Mesendoderm (in vitro differentiated cells): ENCODE data around the gene OPN3.

Source experiments
- DNase-seq: peaks from one replicate; pipeline ENCODE4 v3.0.0; 2013
- H2AK5ac ChIP-seq: 2 replicates; pipeline ENCODE4 v1.6.1; 2013; ENCODE audit warnings: low read length, inconsistent platforms
- H2BK120ac ChIP-seq: 2 replicates; pipeline ENCODE4 v1.6.1; 2013; ENCODE audit warnings: low read depth, mild to moderate bottlenecking, low read length, moderate library complexity, mixed read lengths
- H2BK15ac ChIP-seq: replicated peaks from 2 replicates; pipeline ENCODE4 v1.6.1; 2013; ENCODE audit warnings: low read depth, mild to moderate bottlenecking, moderate library complexity
- H2BK5ac ChIP-seq: 2 replicates; pipeline ENCODE4 v1.6.1; 2013; ENCODE audit warnings: low read length, inconsistent platforms
- H3K18ac ChIP-seq: 2 replicates; pipeline ENCODE4 v1.6.1; 2013; ENCODE audit warnings: mild to moderate bottlenecking, low read length, mixed read lengths
- H3K23ac ChIP-seq: one replicate; pipeline ENCODE4 v1.6.1; 2013; ENCODE audit warnings: low read length
- H3K27ac ChIP-seq: 2 replicates; pipeline ENCODE4 v1.5.1; 2013; ENCODE audit warnings: low read depth, mild to moderate bottlenecking, inconsistent platforms, low read length, moderate library complexity
- H3K27me3 ChIP-seq: 2 replicates; pipeline ENCODE4 v1.6.1; 2013; ENCODE audit warnings: low read length, control low read depth, mild to moderate bottlenecking, inconsistent platforms; ENCODE audit not compliant: insufficient read depth, poor library complexity
- H3K36me3 ChIP-seq: 2 replicates; pipeline ENCODE4 v1.6.1; 2013; ENCODE audit warnings: low read length, inconsistent platforms; ENCODE audit not compliant: control insufficient read depth, insufficient read depth
- H3K4ac ChIP-seq: one replicate; pipeline ENCODE4 v1.6.1; 2013; ENCODE audit warnings: low read depth, mild to moderate bottlenecking, low read length, moderate library complexity
- H3K4me1 ChIP-seq: 2 replicates; pipeline ENCODE4 v1.6.1; 2013; ENCODE audit warnings: low read depth, low read length, inconsistent platforms; ENCODE audit not compliant: control insufficient read depth
- H3K4me2 ChIP-seq: 2 replicates; pipeline ENCODE4 v1.6.1; 2013; ENCODE audit warnings: low read length
- H3K4me3 ChIP-seq: 2 replicates; pipeline ENCODE4 v1.5.1; 2013; ENCODE audit warnings: mild to moderate bottlenecking, low read length
- H3K56ac ChIP-seq: one replicate; pipeline ENCODE4 v1.6.1; 2013; ENCODE audit warnings: low read length
- H3K79me1 ChIP-seq: 2 replicates; pipeline ENCODE4 v1.6.1; 2013; ENCODE audit warnings: low read length, inconsistent platforms
- H3K79me2 ChIP-seq: 2 replicates; pipeline ENCODE4 v1.6.1; 2013; ENCODE audit warnings: mild to moderate bottlenecking, low read length; ENCODE audit not compliant: control insufficient read depth, insufficient read depth
- H3K9ac ChIP-seq: 2 replicates; pipeline ENCODE4 v1.6.1; 2013; ENCODE audit warnings: low read length, inconsistent platforms
- H4K5ac ChIP-seq: one replicate; pipeline ENCODE4 v1.6.1; 2013; ENCODE audit warnings: low read length
- H4K8ac ChIP-seq: one replicate; pipeline ENCODE4 v1.6.1; 2013; ENCODE audit warnings: low read depth, mild to moderate bottlenecking, control low read depth, low read length, moderate library complexity
- WGBS: extraction: QIAGEN DNeasy Blood & Tissue Kit; methylation state at CpG from one replicate; pipeline ENCODE4 v1.1.7; 2013; ENCODE audit warnings: low lambda C conversion rate, missing lambda C conversion rate; ENCODE audit not compliant: insufficient coverage; ENCODE audit errors: extremely low coverage; 5-methylcytosine and 5-hydroxymethylcytosine counted together

Gene OPN3

DNA sequence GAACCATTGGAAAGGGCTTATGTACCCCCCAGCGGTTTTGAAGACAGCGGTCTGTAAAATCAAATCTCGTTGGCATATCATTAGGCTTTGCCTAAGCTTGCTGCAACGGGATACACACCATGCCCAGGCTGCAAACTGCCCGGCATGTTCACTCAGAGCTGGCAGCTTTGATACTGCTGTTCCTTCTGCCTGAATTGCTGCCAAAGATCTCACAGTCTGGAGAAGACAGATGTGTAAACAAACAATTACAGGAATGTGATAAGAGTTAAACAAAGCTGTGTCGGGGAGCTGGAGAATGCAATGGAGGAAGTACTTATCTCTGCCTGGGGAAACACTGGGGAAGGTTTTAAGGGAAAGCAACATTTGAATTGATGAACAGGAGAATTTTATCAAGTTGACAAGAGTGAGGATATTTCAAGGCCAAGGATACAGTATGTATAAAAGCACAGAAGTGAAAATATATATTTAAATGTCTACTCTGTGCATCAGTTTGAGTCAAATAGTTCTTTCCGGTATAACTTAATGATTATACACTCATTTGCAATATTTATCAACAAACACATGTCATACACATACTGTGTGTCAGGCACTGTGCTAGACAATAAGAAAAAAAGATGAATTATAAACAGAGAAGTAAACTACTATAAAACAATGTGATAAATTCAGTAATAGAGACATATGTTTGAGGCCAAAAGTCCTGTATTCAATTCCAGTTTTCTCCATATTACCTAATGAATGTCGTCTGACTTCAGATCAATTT is 29.9 kb downstream of the OPN3 start:
- Histone ChIP-seq H3K9ac (no peak overlapping the region), H3K27me3 (no peaks in the 10 kb centered on the region), H3K79me2 (no peaks in the 10 kb centered on the region), H3K36me3 (no peaks in the 10 kb centered on the region), H2BK15ac (no peak overlapping the region), H3K4me3 (no peak overlapping the region), H3K27ac (no peak overlapping the region), H3K79me1 (no peaks in the 10 kb centered on the region), H3K18ac (no peak overlapping the region), H3K4ac (no peak overlapping the region), H2AK5ac (no peak overlapping the region), H3K4me1 (no peaks in the 10 kb centered on the region), H2BK120ac (no peak overlapping the region), H3K4me2 (no peak overlapping the region), H4K5ac (no peak overlapping the region), H4K8ac (no peak overlapping the region), H3K23ac (no peak overlapping the region), H2BK5ac (no peak overlapping the region), H3K56ac (no peak overlapping the region)
- no CpG with 5 or more reads among the region's 8 CpGs for WGBS
- peak; percentile 78 for DNase-seq

DNA sequence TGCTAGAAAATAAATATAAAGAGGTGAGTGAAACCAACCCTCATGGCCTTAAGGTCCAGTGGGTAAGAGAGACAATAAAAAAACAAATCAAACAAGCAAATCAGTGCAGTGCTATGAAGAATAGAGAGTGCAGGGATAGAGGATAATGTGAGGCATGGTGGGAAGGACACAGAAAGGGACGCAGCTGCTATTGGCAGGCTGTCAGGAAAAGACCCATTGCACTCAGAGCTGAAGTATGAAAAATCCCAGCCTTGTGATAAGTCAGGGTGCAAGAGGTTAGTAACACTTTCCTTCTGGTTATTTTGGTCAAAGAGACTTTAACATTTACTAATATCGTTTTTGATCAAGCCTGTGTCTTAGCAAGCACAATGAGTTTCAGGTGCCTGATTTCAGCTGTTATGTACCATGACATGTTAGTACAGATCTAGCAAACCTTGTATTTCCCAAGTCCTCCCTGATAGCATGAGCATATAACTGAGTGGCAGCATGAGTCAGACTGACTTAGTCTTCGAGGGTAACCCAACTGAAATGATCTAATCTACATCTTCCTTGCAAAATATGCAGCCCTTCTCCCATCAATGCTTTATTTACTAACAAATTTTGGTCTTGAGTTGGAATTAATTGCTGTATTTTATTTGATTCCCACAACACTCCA is 31.7 kb downstream of the OPN3 start:
- Histone ChIP-seq H3K79me2 (no peaks in the 10 kb centered on the region), H3K23ac (no peak overlapping the region), H3K4me1 (no peaks in the 10 kb centered on the region)

GRCh38 chr1:241607497-241607896 is 32.7 kb downstream of the OPN3 start:
- Histone ChIP-seq H3K9ac (no peak overlapping the region), H3K4ac (no peak overlapping the region), H4K5ac (no peak overlapping the region), H2BK120ac (no peak overlapping the region), H3K23ac (no peak overlapping the region), H3K36me3 (no peaks in the 10 kb centered on the region), H3K79me2 (no peaks in the 10 kb centered on the region), H3K4me3 (no peak overlapping the region), H3K4me1 (no peaks in the 10 kb centered on the region), H3K56ac (no peak overlapping the region), H3K18ac (no peak overlapping the region), H3K79me1 (no peaks in the 10 kb centered on the region), H2BK15ac (no peak overlapping the region), H3K27me3 (no peaks in the 10 kb centered on the region), H3K4me2 (no peak overlapping the region), H2BK5ac (no peak overlapping the region), H3K27ac (no peak overlapping the region), H4K8ac (no peak overlapping the region), H2AK5ac (no peak overlapping the region)
- no peak for DNase-seq

More for the DNA sequence above, 31.7 kb downstream of the OPN3 start:
- H4K8ac ChIP-seq = no peak overlapping the region
- no peak overlapping the region for H2BK120ac ChIP-seq
- H4K5ac ChIP-seq = no peak overlapping the region
- DNase-seq = no peak
- no peak overlapping the region for H2BK5ac ChIP-seq
- H3K27ac ChIP-seq = no peak overlapping the region
- no peak overlapping the region for H3K4me3 ChIP-seq
- H3K4me2 ChIP-seq = no peak overlapping the region
- H3K79me1 ChIP-seq = no peaks in the 10 kb centered on the region
- H3K9ac ChIP-seq = no peak overlapping the region
- H3K56ac ChIP-seq = no peak overlapping the region
- WGBS = no CpG with 5 or more reads among the region's 3 CpGs
- H3K4ac ChIP-seq = no peak overlapping the region
- H3K36me3 ChIP-seq = no peaks in the 10 kb centered on the region
- no peak overlapping the region for H2BK15ac ChIP-seq
- H2AK5ac ChIP-seq = no peak overlapping the region
- no peak overlapping the region for H3K18ac ChIP-seq
- H3K27me3 ChIP-seq = no peaks in the 10 kb centered on the region

DNA sequence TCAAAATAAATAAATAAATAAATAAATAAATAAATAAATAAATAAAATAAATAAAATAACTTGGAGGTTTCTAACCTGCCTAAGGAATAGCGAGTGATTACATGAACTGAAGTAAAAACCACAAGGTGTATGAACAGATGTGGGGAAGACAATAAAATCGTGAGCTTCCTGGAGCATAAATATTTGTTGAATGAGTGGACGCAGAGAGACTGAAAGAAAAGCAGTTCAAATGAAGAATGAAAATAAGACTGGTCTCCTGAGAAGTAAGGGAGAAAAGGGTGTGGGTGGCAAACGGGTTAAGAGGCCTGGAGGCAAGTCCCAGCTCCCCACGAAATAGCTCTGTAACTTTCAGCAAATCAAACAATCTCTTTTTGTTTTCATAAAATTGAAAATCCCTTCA is 33.6 kb downstream of the OPN3 start:
- H4K5ac ChIP-seq = no peak overlapping the region
- no CpG with 5 or more reads among the region's 5 CpGs for WGBS
- no peak overlapping the region for H3K27ac ChIP-seq
- H3K36me3 ChIP-seq = no peaks in the 10 kb centered on the region
- H3K18ac ChIP-seq = no peak overlapping the region
- no peaks in the 10 kb centered on the region for H3K4me1 ChIP-seq
- no peak overlapping the region for H3K56ac ChIP-seq
- no peak overlapping the region for H2AK5ac ChIP-seq
- no peak overlapping the region for H3K4me2 ChIP-seq
- H3K79me1 ChIP-seq = no peaks in the 10 kb centered on the region
- no peak for DNase-seq
- no peak overlapping the region for H2BK15ac ChIP-seq
- H3K4me3 ChIP-seq = no peak overlapping the region
- H4K8ac ChIP-seq = no peak overlapping the region
- H2BK5ac ChIP-seq = no peak overlapping the region
- H3K4ac ChIP-seq = no peak overlapping the region
- H3K79me2 ChIP-seq = no peaks in the 10 kb centered on the region
- H2BK120ac ChIP-seq = no peak overlapping the region
- H3K9ac ChIP-seq = no peak overlapping the region
- H3K27me3 ChIP-seq = no peaks in the 10 kb centered on the region
- H3K23ac ChIP-seq = no peak overlapping the region

- H2BK120ac ChIP-seq = no peak overlapping the region
- H2BK5ac ChIP-seq = no peak overlapping the region
- DNase-seq = peak; percentile 73
- no peak overlapping the region for H3K4me2 ChIP-seq
- no peak overlapping the region for H3K23ac ChIP-seq
- no peaks in the 10 kb centered on the region for H3K79me1 ChIP-seq
- no peak overlapping the region for H2BK15ac ChIP-seq
- no peaks in the 10 kb centered on the region for H3K4me1 ChIP-seq
- no peak overlapping the region for H2AK5ac ChIP-seq
- WGBS = no CpG with 5 or more reads among the region's 9 CpGs
- H3K79me2 ChIP-seq = no peaks in the 10 kb centered on the region
- no peaks in the 10 kb centered on the region for H3K27me3 ChIP-seq
- no peak overlapping the region for H4K8ac ChIP-seq
- H3K27ac ChIP-seq = no peak overlapping the region
- H3K56ac ChIP-seq = no peak overlapping the region
- H3K36me3 ChIP-seq = no peaks in the 10 kb centered on the region
- no peak overlapping the region for H3K4me3 ChIP-seq
- H3K9ac ChIP-seq = no peak overlapping the region
- no peak overlapping the region for H4K5ac ChIP-seq
- H3K18ac ChIP-seq = no peak overlapping the region
- no peak overlapping the region for H3K4ac ChIP-seq
Measured at GRCh38 chr1:241605146-241605805, 34.9 kb downstream of the OPN3 start.
